Natural killer cell treated with Interleukin-12 subunit alpha and Interleukin-12 subunit beta and Interleukin-15 and Interleukin-18, amount 100 ng/mL, for 72 hours (primary cell): ENCODE measurements around the gene MESD. TPM values are rescaled to one million over a fixed set of nuclear protein-coding genes. Genes with fewer than 3 reads are reported as not detected.

Experiments used
- ATAC-seq, 2 donors: fragments of 150-1000 bp; cut with Tn5 transposase in 1 of 2; sonication (Bioruptor Pico), chemical (Tn5 transposase) in 1 of 2; 2 replicates each; pipeline ENCODE4 v1.10.0; 2021
- DNase-seq: peaks from one replicate; pipeline ENCODE4 v3.0.0; 2022; ENCODE audit warnings: low spot score
- H3K27ac Mint-ChIP-seq, 2 donors: 1 replicate in 1 of 2; 2 replicates in 1 of 2; pipeline ENCODE4 v1.8.0; 2022; ENCODE audit warnings: mixed read lengths in 2 of 2, mild to moderate bottlenecking in 1 of 2, moderate library complexity in 1 of 2
- H3K27me3 Mint-ChIP-seq, 2 donors: 1 replicate in 1 of 2; 2 replicates in 1 of 2; pipeline ENCODE4 v1.8.0; 2022; ENCODE audit warnings: mixed read lengths in 2 of 2
- H3K36me3 Mint-ChIP-seq: one replicate; pipeline ENCODE4 v1.8.0; 2022; ENCODE audit warnings: mixed read lengths
- H3K4me1 Mint-ChIP-seq, 2 donors: 1 replicate in 1 of 2; 2 replicates in 1 of 2; pipeline ENCODE4 v1.8.0; 2022; ENCODE audit warnings: low read depth in 2 of 2, mixed read lengths in 2 of 2, mild to moderate bottlenecking in 1 of 2
- H3K4me3 Mint-ChIP-seq: one replicate; pipeline ENCODE4 v1.8.0; 2022; ENCODE audit warnings: mixed read lengths
- H3K9me3 Mint-ChIP-seq: 2 replicates; pipeline ENCODE4 v1.8.0; 2022; ENCODE audit warnings: mixed read lengths
- total RNA-seq, 2 donors: library from RNA; stranded (reverse); gene quantifications; one replicate each; pipeline ENCODE4 v1.2.3, GENCODE V29; 2022

Gene MESD
- total RNA-seq, 2 donors from 2014 or later: 33.7 to 35.6 TPM

GRCh38 chr15:80898040-80898439, 91.6 kb downstream of the MESD start:
- H3K36me3 Mint-ChIP-seq: no peaks in the 10 kb centered on the region
- no peak overlapping the region for H3K4me3 Mint-ChIP-seq
- no peak overlapping the region for H3K27ac Mint-ChIP-seq
- H3K27me3 Mint-ChIP-seq: peaks cover 0 to 2% of the 10 kb centered on the region in 2 donors
- H3K4me1 Mint-ChIP-seq: peaks cover 7 to 10% of the 10 kb centered on the region in 2 donors
- ATAC-seq (no peak), DNase-seq (no peak)
- H3K9me3 Mint-ChIP-seq: peaks cover 5% of the 10 kb centered on the region

Other genes starting within 250 kb of the MESD start
- gene CEMIP, start 210.4 kb downstream of the MESD start, total RNA-seq: under 1 TPM; 0.19 to 0.50 TPM
- gene TLNRD1, start 11.1 kb upstream of the MESD start, total RNA-seq: 10 to 100 TPM; 31.8 to 40.7 TPM
- not detected for gene CFAP161, start 144.5 kb upstream of the MESD start, total RNA-seq
- 10 to 100 TPM; 32.3 to 84.1 TPM for gene IL16, start 207.1 kb upstream of the MESD start, total RNA-seq